Mammary epithelial cell (primary cell): ENCODE measurements around the gene ZNF225.
"Not testable (repeated sequence)": the region's sequence is repeated elsewhere in the genome, so short reads cannot be mapped to it uniquely, and the experiment has no call there.

Source experiments
- CTCF ChIP-seq, 2 donors: IDR thresholded peaks in 1 of 2; conservative IDR thresholded peaks in 1 of 2; 2 replicates each; pipeline ENCODE4 v1.5.1; 2011 to 2012; ENCODE audit warnings: inconsistent platforms in 2 of 2, low read length in 2 of 2, mild to moderate bottlenecking in 2 of 2, control low read depth in 1 of 2, low read depth in 1 of 2; ENCODE audit not compliant: insufficient read depth in 1 of 2; ENCODE audit errors: extremely low read depth in 1 of 2
- EZH2 ChIP-seq: IDR thresholded peaks from 2 replicates; pipeline ENCODE4 v1.6.1; 2012; ENCODE audit warnings: low read length, inconsistent platforms, borderline replicate concordance

DNA sequence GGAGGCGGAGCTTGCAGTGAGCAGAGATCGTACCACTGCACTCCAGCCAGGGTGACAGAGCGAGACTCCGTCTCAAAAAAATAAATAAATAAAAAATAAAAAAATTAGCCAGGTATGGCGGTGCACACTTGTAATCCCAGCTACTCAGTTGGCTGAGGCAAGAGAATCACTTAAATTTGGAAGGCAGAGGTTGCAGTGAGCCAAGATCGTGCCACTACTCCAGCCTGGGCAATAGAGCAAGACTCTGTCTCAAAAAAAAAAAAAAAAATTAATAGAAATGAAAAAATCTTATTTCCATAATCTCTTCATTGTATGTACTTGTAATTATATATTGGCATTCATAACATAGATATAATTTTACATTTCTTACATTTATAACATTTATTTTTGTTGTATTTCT is 57.5 kb downstream of the ZNF225 start:
- not testable (repeated sequence) for TF ChIP-seq CTCF (conservative IDR thresholded peaks at IDR 0.05 in 1 of 2, IDR thresholded peaks at IDR 0.05 in 1 of 2; ENCODE audit: extremely low read depth in 1 of 2, insufficient read depth in 1 of 2, low read depth in 1 of 2, low read length in 2 of 2); EZH2
